ENCODE data around the gene ASTN1. TPM values are rescaled to one million over a fixed set of nuclear protein-coding genes. Genes with fewer than 3 reads are reported as not detected.

ASTN1 gene
- total and polyA plus RNA-seq, 2 of the 4 experiments (the other 2 are of a cell fraction): under 0.01 to 0.07 TPM

DNA sequence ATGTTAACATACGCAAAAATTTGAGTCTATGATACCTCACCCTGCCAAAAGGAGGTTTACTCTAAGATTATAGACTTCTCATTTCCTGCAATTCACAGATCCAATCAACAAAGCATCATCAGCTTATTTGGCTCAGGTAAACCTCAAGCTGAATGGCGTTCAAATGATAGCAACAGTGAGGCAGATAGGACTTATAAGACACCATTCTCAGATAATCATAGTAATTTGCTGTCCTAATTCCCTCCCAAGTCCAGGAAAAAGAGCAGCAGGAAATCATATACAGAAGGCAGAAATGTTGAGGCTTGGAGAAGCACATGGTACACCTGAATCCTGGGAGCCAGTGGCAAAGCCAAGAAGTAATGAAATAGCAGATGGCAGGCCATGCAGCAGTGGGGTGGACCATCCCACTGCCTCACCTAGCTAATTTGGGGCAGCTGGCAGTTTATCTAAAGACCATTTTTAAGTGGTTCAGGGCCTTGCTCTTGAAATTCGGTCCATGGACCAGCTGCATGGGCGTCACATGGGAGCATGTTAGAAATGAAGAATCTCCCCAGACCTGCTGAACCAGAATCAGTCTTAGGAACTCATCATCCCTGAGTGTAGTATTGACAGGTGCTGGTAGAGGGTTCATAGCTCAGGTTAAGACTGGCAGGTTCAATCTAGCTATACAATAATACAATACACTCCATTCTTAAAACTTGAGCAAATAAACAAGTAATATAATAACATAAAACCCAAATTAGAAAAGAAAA lies 57.7 kb downstream of the ASTN1 start:
- ATAC-seq (ENCODE audit: low read depth): no peak
- dilution Hi-C loops (cut with HindIII; ENCODE audit: low sequenced_read_pairs, unreplicated experiment): no loop called here
- H3K18ac ChIP-seq (ENCODE audit: low read depth, low read length): no peak overlapping the region
- no peak overlapping the region for H3K14ac ChIP-seq (replicated peaks; ENCODE audit: low read depth, low read length)
- H4K91ac ChIP-seq (ENCODE audit: insufficient read depth, low read depth, low read length): no peak overlapping the region
- H2BK20ac ChIP-seq (ENCODE audit: low read depth, low read length): no peak overlapping the region
- no peak overlapping the region for H2BK15ac ChIP-seq (ENCODE audit: low read depth, low read length)
- no peak overlapping the region for H4K5ac ChIP-seq (ENCODE audit: low read depth, low read length)
- no TSS peak for BruUV-seq (replicated peaks)
- no peaks in the 10 kb centered on the region for H3K9me1 ChIP-seq (ENCODE audit: insufficient read depth, low read length)
- WGBS, 2 experiments (ENCODE audit: extremely low coverage in 2 of 2, insufficient read length in 1 of 2): no CpG with 5 or more reads among the region's 4 CpGs
- no peak overlapping the region for H3K27ac ChIP-seq (ENCODE audit: insufficient read depth, low read length)
- H3K23ac ChIP-seq (ENCODE audit: low read depth, low read length): no peak overlapping the region
- H2BK5ac ChIP-seq (ENCODE audit: low read depth, low read length, poor library complexity, severe bottlenecking): no peak overlapping the region
- H3K4ac ChIP-seq (ENCODE audit: low read depth, low read length): no peak overlapping the region
- H2AFZ ChIP-seq (replicated peaks; ENCODE audit: low read length, poor library complexity): no peak overlapping the region
- TF ChIP-seq, protein P1, sequence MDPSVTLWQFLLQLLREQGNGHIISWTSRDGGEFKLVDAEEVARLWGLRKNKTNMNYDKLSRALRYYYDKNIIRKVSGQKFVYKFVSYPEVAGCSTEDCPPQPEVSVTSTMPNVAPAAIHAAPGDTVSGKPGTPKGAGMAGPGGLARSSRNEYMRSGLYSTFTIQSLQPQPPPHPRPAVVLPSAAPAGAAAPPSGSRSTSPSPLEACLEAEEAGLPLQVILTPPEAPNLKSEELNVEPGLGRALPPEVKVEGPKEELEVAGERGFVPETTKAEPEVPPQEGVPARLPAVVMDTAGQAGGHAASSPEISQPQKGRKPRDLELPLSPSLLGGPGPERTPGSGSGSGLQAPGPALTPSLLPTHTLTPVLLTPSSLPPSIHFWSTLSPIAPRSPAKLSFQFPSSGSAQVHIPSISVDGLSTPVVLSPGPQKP (IDR thresholded peaks at IDR 0.05; ENCODE audit: borderline replicate concordance, low read depth, low read length): no peak
- TF ChIP-seq NFE2L2 (IDR thresholded peaks at IDR 0.05; ENCODE audit: low read depth, low read length) (no peak), BHLHE40 (IDR thresholded peaks at IDR 0.05; ENCODE audit: low read depth, low read length) (no peak)
- no peak overlapping the region for H4K8ac ChIP-seq (ENCODE audit: low read depth in 2 of 2, low read length in 2 of 2)
- no peaks in the 10 kb centered on the region for H3K79me1 ChIP-seq (ENCODE audit: low read depth in 1 of 2, low read length in 2 of 2)
- H3K4me2 ChIP-seq (ENCODE audit: low read depth, low read length): no peak overlapping the region
- no peak for DNase-seq
- no peaks in the 10 kb centered on the region for H3K9me3 ChIP-seq (ENCODE audit: control insufficient read depth, insufficient read depth, low read length)
- H2BK120ac ChIP-seq (ENCODE audit: low read depth, low read length): no peak overlapping the region
- H3K4me1 ChIP-seq (ENCODE audit: control insufficient read depth, insufficient read depth, low read length): no peaks in the 10 kb centered on the region
- H3K9ac ChIP-seq (ENCODE audit: low read depth, low read length): no peak overlapping the region
- H4K20me1 ChIP-seq (ENCODE audit: insufficient read depth, low read length): no peaks in the 10 kb centered on the region
- H3K56ac ChIP-seq (ENCODE audit: extremely low read depth, insufficient read depth, low read length): no peak overlapping the region
- H3K27me3 ChIP-seq (ENCODE audit: control insufficient read depth, insufficient read depth, low read length): no peaks in the 10 kb centered on the region
- H2AK9ac ChIP-seq (replicated peaks; ENCODE audit: low read depth, low read length, poor library complexity): no peak overlapping the region
- H3K36me3 ChIP-seq (ENCODE audit: control insufficient read depth, insufficient read depth, low read length): no peaks in the 10 kb centered on the region
- in situ Hi-C loops (cut with MboI; ENCODE audit: low sequenced_read_pairs): no loop called here
- intact Hi-C loops (cut with micrococcal nuclease): no loop called here
- CTCF ChIA-PET: no interaction called here
- POLR2A ChIA-PET (ENCODE audit: unreplicated experiment): no interaction called here
- H2AK5ac ChIP-seq (ENCODE audit: low read depth, low read length): no peak overlapping the region
- H3K4me3 ChIP-seq (ENCODE audit: insufficient read depth, low read depth, low read length): no peak overlapping the region

All from IMR-90 (cell line).